ENCODE measurements around the gene GRAP. TPM values are rescaled to one million over a fixed set of nuclear protein-coding genes. Genes with fewer than 3 reads are reported as not detected.
"Not testable (repeated sequence)": the region's sequence is repeated elsewhere in the genome, so short reads cannot be mapped to it uniquely, and the experiment has no call there.

Gene GRAP
- total RNA-seq, result 1 to 10 TPM in 3 of 4 donors, under 1 TPM in 1; 0.71 to 2.2 (median 1.9) TPM
- 1 to 10 TPM in 2 of 3 donors, under 1 TPM in 1; 0.71 to 1.9 (median 1.4) TPM for polyA plus RNA-seq
- long read RNA-seq, donor 1, partial matches to known transcripts, result 0 of 3 reads
- long read RNA-seq, donor 1, other reads (novel, unspliced or antisense), result 1 of 3 reads
- long read RNA-seq, donor 2, partial matches to known transcripts, result 0 of 2 reads
- long read RNA-seq, donor 2, other reads (novel, unspliced or antisense), result 0 of 2 reads

- H3K9me3 ChIP-seq; H3K36me3 ChIP-seq (ENCODE audit: insufficient read depth in 1 of 2, low read depth in 1 of 2); intact Hi-C loops (cut with DNase I); H3K27ac ChIP-seq; H3K27me3 ChIP-seq (ENCODE audit: insufficient read depth in 3 of 3, low read length in 2 of 3); H3K4me1 ChIP-seq; H3K4me3 ChIP-seq; DNase-seq: not testable (repeated sequence)
- WGBS, 3 donors, result no CpG with 5 or more reads among the region's 12 CpGs
- ATAC-seq, result peak in 2 of 4 donors; percentile 10 to 53
These were observed at the start of gene GRAP for GRCh38 chr17:19046782-19047375. TSS of gene GRAP (minus strand) at chr17:19046957. CDS start at chr17:19046926, 31 bp downstream.

GRCh38 chr17:19093684-19094438 is 47.1 kb upstream of the GRAP start:
- H3K9me3 ChIP-seq; H3K27ac ChIP-seq; ATAC-seq; H3K4me1 ChIP-seq; H3K36me3 ChIP-seq (ENCODE audit: insufficient read depth in 1 of 2, low read depth in 1 of 2); H3K4me3 ChIP-seq; H3K27me3 ChIP-seq (ENCODE audit: insufficient read depth in 3 of 3, low read length in 2 of 3); intact Hi-C loops (cut with DNase I): not testable (repeated sequence)
- 72 to 94% (median 76%) methylated on average over 6 to 7 of the region's 15 CpGs for WGBS, 3 donors
- peak; percentile 15 to 28 for DNase-seq

GRCh38 chr17:19092737-19093683 is 46.3 kb upstream of the GRAP start:
- H3K9me3 ChIP-seq; H3K36me3 ChIP-seq (ENCODE audit: insufficient read depth in 1 of 2, low read depth in 1 of 2); H3K4me3 ChIP-seq; H3K27me3 ChIP-seq (ENCODE audit: insufficient read depth in 3 of 3, low read length in 2 of 3); intact Hi-C loops (cut with DNase I); H3K4me1 ChIP-seq; H3K27ac ChIP-seq: not testable (repeated sequence)
- DNase-seq (peak; percentile 56 to 62), ATAC-seq (peak; percentile 57 to 75 (median 68))
- WGBS, 3 donors, result 31 to 44% (median 40%) methylated on average over 1 to 12 of the region's 15 CpGs

GRCh38 chr17:19090058-19090772 is 43.5 kb upstream of the GRAP start:
- H3K27me3 ChIP-seq (ENCODE audit: insufficient read depth in 3 of 3, low read length in 2 of 3); H3K4me1 ChIP-seq; H3K9me3 ChIP-seq; intact Hi-C loops (cut with DNase I); H3K4me3 ChIP-seq; H3K27ac ChIP-seq; DNase-seq; H3K36me3 ChIP-seq (ENCODE audit: insufficient read depth in 1 of 2, low read depth in 1 of 2): not testable (repeated sequence)
- WGBS, 3 donors, result no CpG with 5 or more reads among the region's 13 CpGs
- peak in 1 of 4 donors; percentile 25 for ATAC-seq

GRCh38 chr17:19088804-19089685 is 42.3 kb upstream of the GRAP start:
- H3K27me3 ChIP-seq (ENCODE audit: insufficient read depth in 3 of 3, low read length in 2 of 3); H3K36me3 ChIP-seq (ENCODE audit: insufficient read depth in 1 of 2, low read depth in 1 of 2); H3K27ac ChIP-seq; intact Hi-C loops (cut with DNase I); H3K9me3 ChIP-seq; H3K4me1 ChIP-seq; H3K4me3 ChIP-seq: not testable (repeated sequence)
- 2% methylated on average over 8 of the region's 77 CpGs; no CpG with 5 or more reads in 2 of the 3 donors for WGBS, 3 donors
- ATAC-seq (peak; percentile 60 to 78 (median 72)), DNase-seq (peak; percentile 9 to 52)

- H3K4me1 ChIP-seq; H3K27me3 ChIP-seq (ENCODE audit: insufficient read depth in 3 of 3, low read length in 2 of 3); H3K9me3 ChIP-seq; intact Hi-C loops (cut with DNase I); H3K27ac ChIP-seq; DNase-seq; H3K4me3 ChIP-seq; H3K36me3 ChIP-seq (ENCODE audit: insufficient read depth in 1 of 2, low read depth in 1 of 2): not testable (repeated sequence)
- ATAC-seq, result peak in 1 of 4 donors; percentile 7
- no CpG with 5 or more reads among the region's 3 CpGs for WGBS, 3 donors
These were observed 30.6 kb upstream of the GRAP start for GRCh38 chr17:19077386-19077785.

- peak; percentile 26 to 70 for DNase-seq
- H3K4me1 ChIP-seq; H3K36me3 ChIP-seq (ENCODE audit: insufficient read depth in 1 of 2, low read depth in 1 of 2); intact Hi-C loops (cut with DNase I); H3K27me3 ChIP-seq (ENCODE audit: insufficient read depth in 3 of 3, low read length in 2 of 3); H3K27ac ChIP-seq; H3K9me3 ChIP-seq; H3K4me3 ChIP-seq: not testable (repeated sequence)
- WGBS, 3 donors, result 44 to 80% (median 80%) methylated on average over 5 to 8 of the region's 31 CpGs
- peak; percentile 95 to 98 (median 96) for ATAC-seq
These were observed 29.8 kb upstream of the GRAP start for GRCh38 chr17:19076398-19077192.

- peak; percentile 98 to 99 (median 98) for ATAC-seq
- DNase-seq; H3K4me3 ChIP-seq; H3K9me3 ChIP-seq; H3K36me3 ChIP-seq (ENCODE audit: insufficient read depth in 1 of 2, low read depth in 1 of 2); H3K27me3 ChIP-seq (ENCODE audit: insufficient read depth in 3 of 3, low read length in 2 of 3); H3K4me1 ChIP-seq; H3K27ac ChIP-seq; intact Hi-C loops (cut with DNase I): not testable (repeated sequence)
- no CpG with 5 or more reads among the region's 34 CpGs for WGBS, 3 donors
These were observed 23.8 kb upstream of the GRAP start for GRCh38 chr17:19070318-19071168.
